Astrocyte (in vitro differentiated cells and primary cell): ENCODE measurements around the gene ABTB2. TPM values are rescaled to one million over a fixed set of nuclear protein-coding genes. Genes with fewer than 3 reads are reported as not detected.

Experiments used
- DNase-seq: peaks from one replicate; pipeline ENCODE4 v3.0.0-alpha.2; 2010; ENCODE audit warnings: low read depth
- FAIRE-seq: peaks from 2 replicates; lab custom pipeline; 2011; peaks lifted over from hg19 to GRCh38; lab: Jason Lieb, UNC
- H2AFZ ChIP-seq: 2 replicates; pipeline ENCODE4 v1.6.0; 2012; ENCODE audit warnings: low read depth, low read length, inconsistent platforms
- H3K27ac ChIP-seq: 2 replicates; pipeline ENCODE4 v1.5.1; 2011; ENCODE audit warnings: low read depth, low read length, inconsistent platforms
- H3K27me3 ChIP-seq: 2 replicates; pipeline ENCODE4 v1.6.0; 2011; ENCODE audit warnings: low read length, inconsistent platforms; ENCODE audit not compliant: insufficient read depth
- H3K36me3 ChIP-seq: 2 replicates; pipeline ENCODE4 v1.5.1; 2011; ENCODE audit warnings: low read length, inconsistent platforms; ENCODE audit not compliant: insufficient read depth
- H3K4me1 ChIP-seq: 2 replicates; pipeline ENCODE4 v1.5.1; 2011; ENCODE audit warnings: low read length, inconsistent platforms; ENCODE audit not compliant: insufficient read depth
- H3K4me2 ChIP-seq: 2 replicates; pipeline ENCODE4 v1.6.0; 2012; ENCODE audit warnings: low read length, inconsistent platforms
- H3K4me3 ChIP-seq: 2 replicates; pipeline ENCODE4 v1.5.1; 2011; ENCODE audit warnings: low read depth, mild to moderate bottlenecking, low read length, inconsistent platforms; ENCODE audit not compliant: insufficient read depth
- H3K79me2 ChIP-seq: 2 replicates; pipeline ENCODE4 v1.6.0; 2012; ENCODE audit warnings: mild to moderate bottlenecking, low read length, inconsistent platforms; ENCODE audit not compliant: insufficient read depth
- H3K9ac ChIP-seq: 2 replicates; pipeline ENCODE4 v1.6.0; 2012; ENCODE audit warnings: mild to moderate bottlenecking, low read length, inconsistent platforms
- H3K9me3 ChIP-seq: 2 replicates; pipeline ENCODE4 v1.5.1; 2012; ENCODE audit warnings: low read depth, mild to moderate bottlenecking, low read length, inconsistent platforms; ENCODE audit not compliant: insufficient read depth
- H4K20me1 ChIP-seq: 2 replicates; pipeline ENCODE4 v1.6.0; 2012; ENCODE audit warnings: low read length, inconsistent platforms; ENCODE audit not compliant: insufficient read depth
- H3K27ac Mint-ChIP-seq: one replicate; pipeline ENCODE4 v1.8.0; 2021; ENCODE audit warnings: mild to moderate bottlenecking, mixed read lengths; ENCODE audit not compliant: unreplicated experiment
- H3K27me3 Mint-ChIP-seq: one replicate; pipeline ENCODE4 v1.8.0; 2021; ENCODE audit warnings: low read depth, mixed read lengths; ENCODE audit not compliant: unreplicated experiment
- H3K36me3 Mint-ChIP-seq: one replicate; pipeline ENCODE4 v1.8.0; 2021; ENCODE audit warnings: low read depth, mixed read lengths; ENCODE audit not compliant: unreplicated experiment
- H3K4me1 Mint-ChIP-seq: one replicate; pipeline ENCODE4 v1.8.0; 2021; ENCODE audit warnings: low read depth, mixed read lengths; ENCODE audit not compliant: unreplicated experiment
- H3K4me3 Mint-ChIP-seq: one replicate; pipeline ENCODE4 v1.8.0; 2021; ENCODE audit warnings: mild to moderate bottlenecking, moderate library complexity, mixed read lengths; ENCODE audit not compliant: unreplicated experiment
- H3K9me3 Mint-ChIP-seq: one replicate; pipeline ENCODE4 v1.8.0; 2021; ENCODE audit warnings: mild to moderate bottlenecking, mixed read lengths; ENCODE audit not compliant: unreplicated experiment
- CTCF ChIP-seq: IDR thresholded peaks from 2 replicates; pipeline ENCODE4 v1.5.1; 2011; ENCODE audit warnings: low read depth, mild to moderate bottlenecking, inconsistent platforms, low read length, moderate library complexity; ENCODE audit not compliant: insufficient read depth
- EZH2 ChIP-seq: IDR thresholded peaks from 2 replicates; pipeline ENCODE4 v1.6.1; 2012; ENCODE audit warnings: mild to moderate bottlenecking, low read length, inconsistent platforms; ENCODE audit not compliant: insufficient read depth
- total RNA-seq: library from RNA; stranded (reverse); gene quantifications from 2 replicates; pipeline ENCODE4 v1.2.1, GENCODE V29; 2021

ABTB2 gene
- total RNA-seq, 1 donor from 2014 or later, result 14.1 TPM

- Histone ChIP-seq H3K27me3 (no peaks in the 10 kb centered on the region), H3K4me1 (peaks cover 14% of the 10 kb centered on the region), H3K4me3 (no peak overlapping the region), H2AFZ (no peak overlapping the region), H3K9me3 (no peaks in the 10 kb centered on the region), H3K4me2 (peak overlapping the region; percentile 33), H3K9ac (no peak overlapping the region), H3K27ac (no peak overlapping the region), H4K20me1 (peaks cover 69% of the 10 kb centered on the region), H3K79me2 (peaks cover 9% of the 10 kb centered on the region), H3K36me3 (no peaks in the 10 kb centered on the region)
- FAIRE-seq, result no peak
- Mint-ChIP-seq H3K4me3 (no peak overlapping the region), H3K36me3 (peaks cover 4% of the 10 kb centered on the region), H3K27ac (no peak overlapping the region), H3K4me1 (peaks cover 15% of the 10 kb centered on the region), H3K9me3 (no peaks in the 10 kb centered on the region), H3K27me3 (peaks cover 3% of the 10 kb centered on the region)
- peak; percentile 77 for DNase-seq
- no peak for TF ChIP-seq CTCF
- TF ChIP-seq EZH2, result no peak
Measured at GRCh38 chr11:34331329-34331728, 26.5 kb downstream of the ABTB2 start.

GRCh38 chr11:34330653-34331052 lies 27.2 kb downstream of the ABTB2 start:
- TF ChIP-seq EZH2 (no peak), CTCF (no peak)
- FAIRE-seq, result no peak
- peaks cover 9% of the 10 kb centered on the region for H3K79me2 ChIP-seq
- no peaks in the 10 kb centered on the region for H3K9me3 ChIP-seq
- peaks cover 3% of the 10 kb centered on the region for H3K27me3 Mint-ChIP-seq
- H3K36me3 Mint-ChIP-seq, result peaks cover 4% of the 10 kb centered on the region
- DNase-seq, result no peak
- peak overlapping the region; percentile 33 for H3K4me2 ChIP-seq
- peaks cover 15% of the 10 kb centered on the region for H3K4me1 Mint-ChIP-seq
- no peak overlapping the region for H3K27ac Mint-ChIP-seq
- no peaks in the 10 kb centered on the region for H3K9me3 Mint-ChIP-seq
- no peak overlapping the region for H3K4me3 ChIP-seq
- H3K36me3 ChIP-seq, result no peaks in the 10 kb centered on the region
- no peak overlapping the region for H3K4me3 Mint-ChIP-seq
- no peak overlapping the region for H3K9ac ChIP-seq
- H3K27me3 ChIP-seq, result no peaks in the 10 kb centered on the region
- H3K27ac ChIP-seq, result no peak overlapping the region
- peaks cover 70% of the 10 kb centered on the region for H4K20me1 ChIP-seq
- H2AFZ ChIP-seq, result no peak overlapping the region
- peaks cover 14% of the 10 kb centered on the region for H3K4me1 ChIP-seq

GRCh38 chr11:34329876-34330275 lies 27.9 kb downstream of the ABTB2 start:
- no peak overlapping the region for H3K27ac Mint-ChIP-seq
- DNase-seq, result no peak
- no peak overlapping the region for H3K27ac ChIP-seq
- H4K20me1 ChIP-seq, result peaks cover 72% of the 10 kb centered on the region
- H3K4me3 ChIP-seq, result no peak overlapping the region
- H3K4me3 Mint-ChIP-seq, result no peak overlapping the region
- H3K36me3 Mint-ChIP-seq, result peaks cover 4% of the 10 kb centered on the region
- H3K36me3 ChIP-seq, result no peaks in the 10 kb centered on the region
- H3K9ac ChIP-seq, result no peak overlapping the region
- no peaks in the 10 kb centered on the region for H3K9me3 Mint-ChIP-seq
- no peak for FAIRE-seq
- H3K4me2 ChIP-seq, result no peak overlapping the region
- peaks cover 14% of the 10 kb centered on the region for H3K4me1 ChIP-seq
- peaks cover 3% of the 10 kb centered on the region for H3K27me3 Mint-ChIP-seq
- no peaks in the 10 kb centered on the region for H3K9me3 ChIP-seq
- H3K27me3 ChIP-seq, result no peaks in the 10 kb centered on the region
- H2AFZ ChIP-seq, result no peak overlapping the region
- H3K4me1 Mint-ChIP-seq, result peaks cover 15% of the 10 kb centered on the region
- H3K79me2 ChIP-seq, result peaks cover 9% of the 10 kb centered on the region
- TF ChIP-seq CTCF, result no peak
- no peak for TF ChIP-seq EZH2
